ENCODE results near the gene BCAP29.

BCAP29 gene

DNA sequence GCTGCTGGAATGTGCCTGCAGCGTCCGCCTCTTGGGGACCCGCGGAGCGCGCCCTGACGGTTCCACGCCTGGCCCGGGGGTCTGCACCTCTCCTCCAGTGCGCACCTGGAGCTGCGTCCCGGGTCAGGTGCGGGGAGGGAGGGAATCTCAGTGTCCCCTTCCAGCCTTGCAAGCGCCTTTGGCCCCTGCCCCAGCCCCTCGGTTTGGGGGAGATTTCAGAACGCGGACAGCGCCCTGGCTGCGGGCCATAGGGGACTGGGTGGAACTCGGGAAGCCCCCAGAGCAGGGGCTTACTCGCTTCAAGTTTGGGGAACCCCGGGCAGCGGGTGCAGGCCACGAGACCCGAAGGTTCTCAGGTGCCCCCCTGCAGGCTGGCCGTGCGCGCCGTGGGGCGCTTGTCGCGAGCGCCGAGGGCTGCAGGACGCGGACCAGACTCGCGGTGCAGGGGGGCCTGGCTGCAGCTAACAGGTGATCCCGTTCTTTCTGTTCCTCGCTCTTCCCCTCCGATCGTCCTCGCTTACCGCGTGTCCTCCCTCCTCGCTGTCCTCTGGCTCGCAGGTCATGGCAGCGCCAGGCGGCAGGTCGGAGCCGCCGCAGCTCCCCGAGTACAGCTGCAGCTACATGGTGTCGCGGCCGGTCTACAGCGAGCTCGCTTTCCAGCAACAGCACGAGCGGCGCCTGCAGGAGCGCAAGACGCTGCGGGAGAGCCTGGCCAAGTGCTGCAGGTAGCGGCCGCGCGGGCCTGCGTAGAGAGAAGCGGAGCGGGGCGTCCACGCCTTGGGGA, 81.2 kb downstream of the BCAP29 start:
- peak overlapping the region; percentile 38 for H3K4me3 ChIP-seq (ENCODE audit: low read length)
- TF ChIP-seq, protein P1, sequence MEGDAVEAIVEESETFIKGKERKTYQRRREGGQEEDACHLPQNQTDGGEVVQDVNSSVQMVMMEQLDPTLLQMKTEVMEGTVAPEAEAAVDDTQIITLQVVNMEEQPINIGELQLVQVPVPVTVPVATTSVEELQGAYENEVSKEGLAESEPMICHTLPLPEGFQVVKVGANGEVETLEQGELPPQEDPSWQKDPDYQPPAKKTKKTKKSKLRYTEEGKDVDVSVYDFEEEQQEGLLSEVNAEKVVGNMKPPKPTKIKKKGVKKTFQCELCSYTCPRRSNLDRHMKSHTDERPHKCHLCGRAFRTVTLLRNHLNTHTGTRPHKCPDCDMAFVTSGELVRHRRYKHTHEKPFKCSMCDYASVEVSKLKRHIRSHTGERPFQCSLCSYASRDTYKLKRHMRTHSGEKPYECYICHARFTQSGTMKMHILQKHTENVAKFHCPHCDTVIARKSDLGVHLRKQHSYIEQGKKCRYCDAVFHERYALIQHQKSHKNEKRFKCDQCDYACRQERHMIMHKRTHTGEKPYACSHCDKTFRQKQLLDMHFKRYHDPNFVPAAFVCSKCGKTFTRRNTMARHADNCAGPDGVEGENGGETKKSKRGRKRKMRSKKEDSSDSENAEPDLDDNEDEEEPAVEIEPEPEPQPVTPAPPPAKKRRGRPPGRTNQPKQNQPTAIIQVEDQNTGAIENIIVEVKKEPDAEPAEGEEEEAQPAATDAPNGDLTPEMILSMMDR (IDR thresholded peaks at IDR 0.05; ENCODE audit: insufficient read depth, low read depth, low read length, missing control alignments) = peak; percentile 8
- DNase-seq (ENCODE audit: low read depth) = peak; percentile 71

GRCh38 chr7:107661865-107662379, 81.9 kb downstream of the BCAP29 start:
- no peak for DNase-seq (ENCODE audit: low read depth)
- TF ChIP-seq, protein P1 (IDR thresholded peaks at IDR 0.05; ENCODE audit: insufficient read depth, low read depth, low read length, missing control alignments) = no peak

DNA sequence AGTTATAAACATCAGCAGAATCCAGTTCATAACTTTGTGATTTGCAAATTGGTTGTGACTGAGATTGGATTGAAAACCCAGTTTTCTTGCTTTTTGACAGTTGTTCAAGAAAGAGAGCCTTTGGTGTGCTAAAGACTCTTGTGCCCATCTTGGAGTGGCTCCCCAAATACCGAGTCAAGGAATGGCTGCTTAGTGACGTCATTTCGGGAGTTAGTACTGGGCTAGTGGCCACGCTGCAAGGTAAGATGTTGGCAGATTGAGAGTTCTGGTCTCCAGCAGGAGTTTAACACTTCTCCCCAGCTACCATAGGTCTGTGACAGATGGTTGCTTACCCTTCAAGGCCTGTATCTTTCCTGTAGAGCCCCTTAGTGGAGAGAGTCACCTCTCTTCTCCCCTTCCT, 83.2 kb downstream of the BCAP29 start:
- no peak overlapping the region for H3K4me3 ChIP-seq (ENCODE audit: low read length)
- DNase-seq (ENCODE audit: low read depth) = no peak
- TF ChIP-seq, protein P1 (IDR thresholded peaks at IDR 0.05; ENCODE audit: insufficient read depth, low read depth, low read length, missing control alignments) = no peak

More at GRCh38 chr7:107661865-107662379, 81.9 kb downstream of the BCAP29 start:
- H3K4me3 ChIP-seq (ENCODE audit: low read length) = peak overlapping the region; percentile 38

GRCh38 chr7:107666790-107667189, 86.7 kb downstream of the BCAP29 start:
- peak; percentile 73 for DNase-seq (ENCODE audit: low read depth)
- TF ChIP-seq, protein P1 (IDR thresholded peaks at IDR 0.05; ENCODE audit: insufficient read depth, low read depth, low read length, missing control alignments) = no peak
- H3K4me3 ChIP-seq (ENCODE audit: low read length) = no peak overlapping the region

DNA sequence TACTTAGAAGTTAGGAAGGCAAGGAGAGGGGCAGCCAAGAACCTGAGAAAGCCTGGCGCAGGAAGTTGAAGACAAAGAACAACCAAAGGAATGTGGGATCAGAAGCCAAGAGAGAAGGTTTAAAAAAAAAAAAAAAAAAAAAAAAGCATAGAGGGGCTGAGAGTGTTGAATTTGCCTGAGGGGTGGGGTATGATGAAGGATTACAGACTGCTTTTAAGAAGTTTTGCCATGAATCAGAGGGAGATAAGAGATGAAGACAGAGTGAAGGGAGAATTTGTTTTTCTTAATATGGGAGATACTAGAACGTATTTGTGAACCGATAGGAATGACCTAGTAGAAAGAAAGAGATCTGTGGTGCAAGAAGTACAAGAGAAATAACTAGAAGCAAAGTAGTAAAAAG, 87.3 kb downstream of the BCAP29 start:
- TF ChIP-seq, protein P1 (IDR thresholded peaks at IDR 0.05; ENCODE audit: insufficient read depth, low read depth, low read length, missing control alignments) = no peak
- H3K4me3 ChIP-seq (ENCODE audit: low read length) = no peak overlapping the region
- DNase-seq (ENCODE audit: low read depth) = no peak

DNA sequence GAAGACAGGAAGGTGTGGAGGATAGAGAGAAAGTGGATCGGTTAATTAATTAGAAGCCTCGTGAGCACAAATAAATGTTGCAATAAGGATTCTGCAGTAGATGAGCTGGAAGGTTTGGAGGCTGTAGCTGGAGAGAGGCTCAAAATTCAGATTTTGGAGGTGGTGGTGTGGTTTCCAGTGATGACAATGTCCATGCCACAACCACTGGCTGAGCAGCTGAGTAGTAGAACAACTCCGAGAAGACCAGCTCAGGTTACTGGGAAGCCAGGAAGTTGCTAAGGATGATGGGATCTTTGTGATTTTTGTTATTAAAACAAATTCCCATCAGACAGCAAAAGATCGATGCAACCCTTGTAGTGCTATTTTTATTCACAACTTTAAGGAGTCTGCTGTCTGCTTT, 88.2 kb downstream of the BCAP29 start:
- no peak for DNase-seq (ENCODE audit: low read depth)
- no peak overlapping the region for H3K4me3 ChIP-seq (ENCODE audit: low read length)
- TF ChIP-seq, protein P1 (IDR thresholded peaks at IDR 0.05; ENCODE audit: insufficient read depth, low read depth, low read length, missing control alignments) = no peak
